ENCODE results near the gene ADAMTS12. TPM values are rescaled to one million over a fixed set of nuclear protein-coding genes. Genes with fewer than 3 reads are reported as not detected.

ADAMTS12 gene
- total RNA-seq, 1 experiment from 2014 or later, result 0.15 TPM

DNA sequence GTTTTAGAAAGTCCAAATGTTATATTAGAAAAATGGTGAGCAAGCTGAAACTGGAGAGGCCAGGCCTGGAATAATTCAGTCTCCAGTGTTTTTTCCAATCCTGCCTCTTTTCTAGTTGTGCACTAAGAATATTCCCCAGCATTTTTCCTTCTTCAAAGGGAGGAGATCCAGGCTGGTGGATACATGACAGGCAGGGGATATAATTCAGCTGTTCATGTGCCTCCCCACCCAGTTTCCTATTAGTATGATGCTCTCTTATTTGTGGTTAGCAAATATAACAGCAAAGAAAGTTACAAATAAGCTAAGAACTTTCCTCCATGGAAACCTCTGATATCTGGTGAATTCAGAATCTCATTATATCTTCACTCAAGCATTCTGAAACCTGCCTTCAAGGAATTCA, 234.6 kb downstream of the ADAMTS12 start:
- Histone ChIP-seq H3K4me3 (ENCODE audit: low read depth in 2 of 2, low read length in 2 of 2) (no peak overlapping the region), H3K27ac (ENCODE audit: low read length) (no peak overlapping the region), H3K36me3 (ENCODE audit: control insufficient read depth, insufficient read depth, low read length) (no peaks in the 10 kb centered on the region), H3K27me3 (ENCODE audit: control insufficient read depth, insufficient read depth, low read length) (no peaks in the 10 kb centered on the region), H3K9me3 (ENCODE audit: control insufficient read depth, insufficient read depth, low read depth, low read length) (no peaks in the 10 kb centered on the region), H3K4me1 (ENCODE audit: control insufficient read depth, insufficient read depth, low read length) (no peaks in the 10 kb centered on the region)
- no peak for ATAC-seq
- in situ Hi-C loops (cut with HindIII; ENCODE audit: low pct_unique_long_range_greater_than_20kb, low sequenced_read_pairs) (no loop called here), intact Hi-C loops (cut with micrococcal nuclease; ENCODE audit: unreplicated experiment) (no loop called here)
- DNase-seq (ENCODE audit: low read depth, low spot score), result no peak
- TF ChIP-seq, protein P1, sequence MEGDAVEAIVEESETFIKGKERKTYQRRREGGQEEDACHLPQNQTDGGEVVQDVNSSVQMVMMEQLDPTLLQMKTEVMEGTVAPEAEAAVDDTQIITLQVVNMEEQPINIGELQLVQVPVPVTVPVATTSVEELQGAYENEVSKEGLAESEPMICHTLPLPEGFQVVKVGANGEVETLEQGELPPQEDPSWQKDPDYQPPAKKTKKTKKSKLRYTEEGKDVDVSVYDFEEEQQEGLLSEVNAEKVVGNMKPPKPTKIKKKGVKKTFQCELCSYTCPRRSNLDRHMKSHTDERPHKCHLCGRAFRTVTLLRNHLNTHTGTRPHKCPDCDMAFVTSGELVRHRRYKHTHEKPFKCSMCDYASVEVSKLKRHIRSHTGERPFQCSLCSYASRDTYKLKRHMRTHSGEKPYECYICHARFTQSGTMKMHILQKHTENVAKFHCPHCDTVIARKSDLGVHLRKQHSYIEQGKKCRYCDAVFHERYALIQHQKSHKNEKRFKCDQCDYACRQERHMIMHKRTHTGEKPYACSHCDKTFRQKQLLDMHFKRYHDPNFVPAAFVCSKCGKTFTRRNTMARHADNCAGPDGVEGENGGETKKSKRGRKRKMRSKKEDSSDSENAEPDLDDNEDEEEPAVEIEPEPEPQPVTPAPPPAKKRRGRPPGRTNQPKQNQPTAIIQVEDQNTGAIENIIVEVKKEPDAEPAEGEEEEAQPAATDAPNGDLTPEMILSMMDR (IDR thresholded peaks at IDR 0.05), result no peak
- TF ChIP-seq TCF7L2 (IDR thresholded peaks at IDR 0.05; ENCODE audit: low read depth, low read length) (no peak), SIN3A (IDR thresholded peaks at IDR 0.05; ENCODE audit: borderline replicate concordance, insufficient read depth, low read depth, low read length) (no peak), POLR2AphosphoS5 (IDR thresholded peaks at IDR 0.05; ENCODE audit: low read depth, low read length) (no peak)
- TF ChIP-seq, protein P2, sequence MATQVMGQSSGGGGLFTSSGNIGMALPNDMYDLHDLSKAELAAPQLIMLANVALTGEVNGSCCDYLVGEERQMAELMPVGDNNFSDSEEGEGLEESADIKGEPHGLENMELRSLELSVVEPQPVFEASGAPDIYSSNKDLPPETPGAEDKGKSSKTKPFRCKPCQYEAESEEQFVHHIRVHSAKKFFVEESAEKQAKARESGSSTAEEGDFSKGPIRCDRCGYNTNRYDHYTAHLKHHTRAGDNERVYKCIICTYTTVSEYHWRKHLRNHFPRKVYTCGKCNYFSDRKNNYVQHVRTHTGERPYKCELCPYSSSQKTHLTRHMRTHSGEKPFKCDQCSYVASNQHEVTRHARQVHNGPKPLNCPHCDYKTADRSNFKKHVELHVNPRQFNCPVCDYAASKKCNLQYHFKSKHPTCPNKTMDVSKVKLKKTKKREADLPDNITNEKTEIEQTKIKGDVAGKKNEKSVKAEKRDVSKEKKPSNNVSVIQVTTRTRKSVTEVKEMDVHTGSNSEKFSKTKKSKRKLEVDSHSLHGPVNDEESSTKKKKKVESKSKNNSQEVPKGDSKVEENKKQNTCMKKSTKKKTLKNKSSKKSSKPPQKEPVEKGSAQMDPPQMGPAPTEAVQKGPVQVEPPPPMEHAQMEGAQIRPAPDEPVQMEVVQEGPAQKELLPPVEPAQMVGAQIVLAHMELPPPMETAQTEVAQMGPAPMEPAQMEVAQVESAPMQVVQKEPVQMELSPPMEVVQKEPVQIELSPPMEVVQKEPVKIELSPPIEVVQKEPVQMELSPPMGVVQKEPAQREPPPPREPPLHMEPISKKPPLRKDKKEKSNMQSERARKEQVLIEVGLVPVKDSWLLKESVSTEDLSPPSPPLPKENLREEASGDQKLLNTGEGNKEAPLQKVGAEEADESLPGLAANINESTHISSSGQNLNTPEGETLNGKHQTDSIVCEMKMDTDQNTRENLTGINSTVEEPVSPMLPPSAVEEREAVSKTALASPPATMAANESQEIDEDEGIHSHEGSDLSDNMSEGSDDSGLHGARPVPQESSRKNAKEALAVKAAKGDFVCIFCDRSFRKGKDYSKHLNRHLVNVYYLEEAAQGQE (IDR thresholded peaks at IDR 0.05; ENCODE audit: insufficient read depth in 1 of 2, low read depth in 2 of 2, low read length in 1 of 2), result no peak
- no TSS peak for BruUV-seq (replicated peaks)
- CTCF ChIA-PET, result no interaction called here
- POLR2A ChIA-PET, result no interaction called here

DNA sequence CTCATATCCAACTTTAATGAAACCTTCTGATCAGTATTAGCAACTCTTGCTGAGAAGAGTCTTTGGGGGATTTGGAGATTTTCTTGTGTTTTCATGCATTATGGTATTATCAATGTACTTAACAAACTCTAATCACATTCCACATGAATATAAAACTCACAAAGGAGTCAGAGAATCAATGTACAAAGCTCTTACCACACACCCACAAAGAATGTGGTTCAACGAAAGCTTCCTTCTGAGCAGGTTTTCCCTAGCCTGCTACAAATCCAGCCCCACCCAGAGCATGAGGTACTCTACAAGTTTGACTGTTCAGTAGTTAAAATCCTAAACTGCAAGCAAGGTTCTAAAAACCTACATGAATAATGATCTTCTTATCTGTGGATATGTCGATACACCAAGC, 240.9 kb downstream of the ADAMTS12 start:
- Histone ChIP-seq H3K4me3 (ENCODE audit: low read depth in 2 of 2, low read length in 2 of 2) (no peak overlapping the region), H3K27ac (ENCODE audit: low read length) (no peak overlapping the region), H3K4me1 (ENCODE audit: control insufficient read depth, insufficient read depth, low read length) (no peaks in the 10 kb centered on the region), H3K36me3 (ENCODE audit: control insufficient read depth, insufficient read depth, low read length) (no peaks in the 10 kb centered on the region), H3K27me3 (ENCODE audit: control insufficient read depth, insufficient read depth, low read length) (no peaks in the 10 kb centered on the region), H3K9me3 (ENCODE audit: control insufficient read depth, insufficient read depth, low read depth, low read length) (no peaks in the 10 kb centered on the region)
- in situ Hi-C loops (cut with HindIII; ENCODE audit: low pct_unique_long_range_greater_than_20kb, low sequenced_read_pairs), result no loop called here
- DNase-seq (ENCODE audit: low read depth, low spot score) (no peak), ATAC-seq (no peak)
- CTCF ChIA-PET, result no interaction called here
- POLR2A ChIA-PET, result no interaction called here
- intact Hi-C loops (cut with micrococcal nuclease; ENCODE audit: unreplicated experiment), result no loop called here
- TF ChIP-seq SIN3A (IDR thresholded peaks at IDR 0.05; ENCODE audit: borderline replicate concordance, insufficient read depth, low read depth, low read length) (no peak), POLR2AphosphoS5 (IDR thresholded peaks at IDR 0.05; ENCODE audit: low read depth, low read length) (no peak), TCF7L2 (IDR thresholded peaks at IDR 0.05; ENCODE audit: low read depth, low read length) (no peak)
- TF ChIP-seq, protein P1 (IDR thresholded peaks at IDR 0.05), result no peak
- TF ChIP-seq, protein P2 (IDR thresholded peaks at IDR 0.05; ENCODE audit: insufficient read depth in 1 of 2, low read depth in 2 of 2, low read length in 1 of 2), result no peak
- no TSS peak for BruUV-seq (replicated peaks)
